ENCODE measurements around the gene FMN1. TPM values are rescaled to one million over a fixed set of nuclear protein-coding genes. Genes with fewer than 3 reads are reported as not detected.

The FMN1 gene
- total RNA-seq, 1 donor from 2014 or later: 2.2 TPM

DNA sequence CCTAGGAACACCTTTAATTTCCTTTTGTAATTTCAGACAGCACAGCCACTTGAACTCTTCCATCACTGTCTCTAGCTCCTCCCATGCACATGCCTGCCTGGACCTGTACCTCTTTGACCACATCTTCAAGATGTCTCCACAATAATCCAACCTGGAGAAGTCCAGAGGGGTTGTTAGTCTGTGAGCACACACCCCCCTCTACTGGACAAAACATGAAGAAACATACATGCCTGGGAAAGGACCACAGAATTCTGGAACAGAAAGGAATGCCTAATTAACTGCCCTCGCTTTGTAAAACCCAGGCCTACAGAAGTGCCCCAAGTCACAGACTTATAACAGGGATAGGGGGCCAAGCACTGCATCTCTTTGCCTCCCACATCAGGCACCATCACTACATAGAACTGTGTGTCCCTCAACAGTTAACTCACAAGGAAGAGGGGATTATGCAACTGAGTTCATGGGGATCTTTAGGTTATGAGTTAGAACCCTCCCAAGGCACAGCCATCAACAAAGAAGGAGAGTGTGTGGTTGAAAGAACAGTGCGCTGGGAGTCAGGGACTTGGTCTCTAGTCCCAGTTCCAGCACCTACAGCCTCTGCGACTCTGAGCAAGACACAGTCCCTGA is 61.7 kb downstream of the FMN1 start:
- DNase-seq (ENCODE audit: low spot score): no peak
- intact Hi-C loops (cut with DNase I): loop anchor here (5.0 kb wide), 2 partner anchors 41 to 111 kb away; no protein-coding TSS in a partner anchor

DNA sequence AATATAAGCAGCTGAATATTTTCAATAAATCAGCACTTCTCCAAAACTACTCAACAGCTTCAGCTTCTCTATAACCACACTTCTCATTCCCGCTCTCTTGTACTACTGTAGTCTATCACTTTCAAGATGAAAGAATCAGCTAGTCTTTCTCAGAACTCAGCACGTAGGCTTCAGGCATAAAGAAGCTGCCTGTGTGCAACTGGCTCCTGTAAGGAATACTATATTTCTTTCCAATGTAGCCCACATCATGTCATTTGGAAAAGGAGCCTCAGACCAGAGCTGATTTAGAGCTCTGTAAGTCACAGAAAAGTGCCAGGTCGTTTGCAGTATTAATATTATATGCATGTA is 62.3 kb downstream of the FMN1 start:
- intact Hi-C loops (cut with DNase I): loop anchor here (5.0 kb wide), 2 partner anchors 40 to 110 kb away; no protein-coding TSS in a partner anchor

DNA sequence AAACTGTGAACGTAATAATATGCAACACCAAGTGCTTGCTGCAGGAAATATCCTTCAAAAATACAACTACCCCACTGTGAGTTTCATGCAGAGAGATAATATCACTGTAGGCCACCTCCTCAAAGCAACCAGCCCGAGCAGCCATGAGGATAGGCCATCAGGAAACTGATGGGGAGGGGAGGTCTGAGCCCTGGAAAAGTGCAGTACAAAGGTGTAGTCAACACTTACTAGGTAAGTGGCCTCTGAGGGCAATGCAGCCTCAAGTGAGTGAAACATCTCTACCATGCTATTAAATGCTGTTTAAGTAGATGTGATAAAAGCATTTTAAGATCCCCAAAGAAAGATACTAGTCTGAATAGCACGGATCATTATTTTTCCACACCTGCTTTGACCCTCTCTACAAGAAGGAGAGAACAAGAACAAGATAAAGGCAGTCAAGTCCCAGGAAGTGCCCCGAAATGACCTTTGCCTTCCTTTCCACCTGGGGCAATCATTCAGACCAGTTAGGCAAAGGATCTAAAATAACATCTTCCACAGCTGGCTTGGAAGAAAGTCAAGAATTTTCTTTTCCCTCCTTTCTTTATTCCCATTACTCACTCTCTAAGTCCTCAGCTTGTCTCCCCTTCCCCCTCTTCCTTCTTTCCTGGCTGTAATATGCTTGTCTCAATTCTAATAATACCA is 62.8 kb downstream of the FMN1 start:
- DNase-seq (ENCODE audit: low spot score): no peak
- intact Hi-C loops (cut with DNase I): loop anchor here (5.0 kb wide), 2 partner anchors 39 to 109 kb away; no protein-coding TSS in a partner anchor

More for the DNA sequence above, 62.3 kb downstream of the FMN1 start:
- DNase-seq (ENCODE audit: low spot score): no peak

DNA sequence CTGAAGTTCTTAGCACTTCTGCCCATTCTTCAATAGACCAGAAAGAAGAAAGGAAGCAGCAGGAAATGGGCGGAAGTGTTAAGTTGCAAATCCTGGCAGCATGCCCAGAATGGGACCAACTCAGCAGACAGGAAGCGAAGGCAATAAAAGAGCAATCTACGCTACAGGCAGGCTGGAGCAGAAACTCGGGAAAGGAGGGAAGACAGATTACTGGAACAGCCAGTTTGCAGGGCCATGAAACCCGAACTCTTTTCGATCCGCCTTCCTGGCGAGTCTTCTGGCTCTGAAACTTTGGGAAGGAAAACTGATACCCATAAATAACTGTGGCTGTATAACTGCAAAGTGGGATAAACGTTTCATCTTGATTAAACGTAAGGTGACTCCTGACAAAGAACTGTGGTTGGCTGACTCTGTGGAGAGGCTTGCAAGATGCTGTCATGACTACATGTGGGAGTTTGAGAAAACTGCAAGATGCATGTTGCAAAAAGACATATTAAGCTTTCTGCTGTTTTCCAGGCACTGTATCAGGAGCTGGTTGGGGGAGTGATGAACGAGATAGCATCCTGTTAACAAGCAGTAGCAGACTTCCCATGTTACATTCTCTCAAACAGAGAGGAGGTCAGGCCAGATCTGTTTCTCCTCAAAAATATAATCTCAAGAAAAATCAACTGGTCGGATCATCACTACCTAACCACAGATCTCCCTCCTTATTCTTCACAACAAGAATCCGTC is 67.8 kb downstream of the FMN1 start:
- intact Hi-C loops (cut with DNase I): no loop called here
- peak; percentile 78 for DNase-seq (ENCODE audit: low spot score)

DNA sequence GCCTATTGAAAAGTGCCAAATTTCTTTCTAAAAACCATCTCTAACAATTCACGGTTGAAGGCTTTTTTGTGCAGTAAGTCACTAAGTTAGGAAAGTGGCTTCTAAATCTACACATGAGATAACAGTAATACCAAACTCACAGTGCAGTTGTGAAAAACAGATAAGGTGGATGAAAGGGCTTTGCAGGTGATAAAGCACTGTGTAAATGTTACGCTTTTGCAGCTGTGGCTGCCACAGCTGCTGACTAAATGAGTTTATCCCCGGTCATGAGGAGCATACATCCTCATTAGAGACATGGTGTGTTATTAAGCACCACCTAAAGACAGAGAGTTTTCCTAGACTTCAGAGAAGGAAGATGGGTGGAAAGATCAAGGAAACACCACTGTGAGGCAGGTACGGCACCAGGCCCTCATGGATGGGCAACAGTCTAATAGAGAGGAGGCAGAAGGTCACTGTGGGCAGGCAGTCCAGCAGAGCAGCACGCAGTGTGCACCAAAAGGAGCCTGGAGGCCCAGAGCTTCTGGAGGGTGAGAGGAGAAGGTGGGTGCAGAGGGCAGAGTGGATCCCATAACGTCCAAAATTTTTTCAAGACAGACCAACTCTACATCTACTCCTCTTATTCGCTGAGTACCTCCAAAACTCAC is 68.5 kb downstream of the FMN1 start:
- no peak for DNase-seq (ENCODE audit: low spot score)
- intact Hi-C loops (cut with DNase I): no loop called here

DNA sequence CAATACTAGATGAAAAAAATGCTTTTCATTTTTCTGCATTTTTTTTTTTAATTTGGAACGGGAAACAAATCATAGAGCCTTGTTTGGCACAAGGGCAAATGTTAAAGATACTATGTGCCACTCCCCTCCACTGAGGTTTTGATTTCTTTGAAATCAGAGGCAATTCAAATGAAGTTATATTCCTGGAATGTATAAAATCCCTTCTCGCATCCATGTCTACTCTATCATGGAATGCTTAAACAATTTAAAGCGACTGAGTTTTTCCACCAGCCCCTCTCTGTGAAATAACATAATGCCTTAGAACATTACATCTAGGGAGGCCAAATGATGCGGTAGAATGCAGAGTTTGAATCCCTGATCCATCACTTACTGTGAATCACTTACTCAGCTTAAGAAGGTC is 69.7 kb downstream of the FMN1 start:
- no peak for DNase-seq (ENCODE audit: low spot score)
- intact Hi-C loops (cut with DNase I): no loop called here

DNA sequence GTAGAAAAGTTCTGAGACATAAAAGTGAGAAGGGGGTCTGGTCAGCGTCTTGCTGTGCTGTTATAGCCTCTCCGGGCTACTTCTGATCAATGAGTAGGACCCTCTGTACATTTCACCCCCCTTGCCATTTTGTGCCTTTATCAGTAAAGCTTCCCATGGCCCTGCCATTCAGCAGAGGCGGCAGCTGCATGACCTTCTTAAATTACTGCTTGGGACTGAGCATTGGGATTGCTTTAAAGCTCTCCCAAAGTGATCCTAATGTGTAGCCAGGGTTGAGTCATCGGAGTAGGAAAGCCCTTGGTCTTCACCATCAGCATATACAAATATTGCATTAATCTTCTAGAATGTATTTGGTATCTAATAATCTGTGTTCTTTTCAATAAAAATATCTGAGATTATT is 70.2 kb downstream of the FMN1 start:
- intact Hi-C loops (cut with DNase I): no loop called here
- DNase-seq (ENCODE audit: low spot score): no peak

DNA sequence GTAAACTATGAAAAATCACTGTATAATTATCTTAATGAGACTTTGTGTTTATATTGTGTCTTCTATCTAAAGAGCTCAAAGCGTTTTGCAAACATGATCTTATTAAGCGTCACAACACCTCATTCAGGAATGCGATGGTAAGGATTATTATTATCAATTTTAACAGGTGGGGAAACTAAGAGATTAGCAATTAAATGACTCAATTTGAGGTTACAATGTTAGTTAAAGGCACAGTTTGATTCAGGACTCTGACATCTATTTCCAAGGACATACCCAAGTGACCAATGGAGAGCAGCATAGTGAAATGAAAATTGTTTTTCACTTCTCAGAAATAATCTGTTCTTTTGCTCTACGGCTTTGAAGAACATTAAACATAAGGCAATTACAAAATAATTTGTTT is 74.6 kb downstream of the FMN1 start:
- intact Hi-C loops (cut with DNase I): no loop called here

DNA sequence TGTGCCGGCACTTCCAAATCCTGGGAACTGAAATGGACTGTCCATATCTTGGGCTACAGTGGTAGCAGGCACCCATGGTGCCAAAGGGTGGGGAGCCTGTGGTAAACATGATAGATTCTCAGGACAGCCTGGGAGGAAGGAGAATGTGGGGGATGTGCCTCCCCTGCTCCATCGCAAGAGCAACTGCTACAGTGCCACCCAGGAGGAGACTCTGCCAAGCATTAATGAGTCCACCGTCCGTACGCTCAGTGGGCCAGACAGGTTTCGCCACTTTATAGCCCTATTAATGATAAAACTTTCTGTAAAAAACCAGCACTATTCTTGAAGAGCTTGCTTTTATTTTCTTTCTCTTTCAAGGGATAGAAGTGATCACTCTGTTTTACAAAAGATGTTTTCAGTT is 75.2 kb downstream of the FMN1 start:
- intact Hi-C loops (cut with DNase I): no loop called here
- DNase-seq (ENCODE audit: low spot score): no peak

More for the DNA sequence above, 74.6 kb downstream of the FMN1 start:
- no peak for DNase-seq (ENCODE audit: low spot score)

DNA sequence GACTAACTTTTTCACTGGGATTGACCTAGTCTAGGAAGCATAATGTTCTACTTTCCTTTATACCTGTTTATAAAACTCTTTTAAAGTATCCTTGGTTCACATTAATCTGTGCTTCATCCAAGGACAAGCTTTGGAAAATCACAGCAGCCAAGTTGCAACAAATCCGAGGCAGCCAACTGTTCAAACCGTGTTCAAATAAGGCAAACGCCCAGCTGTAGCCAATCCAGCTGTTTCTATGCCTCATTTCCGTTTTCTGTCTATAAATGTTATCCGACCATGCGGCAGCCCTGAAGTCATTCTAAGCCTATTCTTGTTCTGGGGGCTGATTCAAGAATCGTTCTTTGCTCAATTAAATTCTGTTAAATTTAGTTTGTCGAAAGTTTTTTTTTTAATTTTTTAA is 78.3 kb downstream of the FMN1 start:
- intact Hi-C loops (cut with DNase I): no loop called here
- no peak for DNase-seq (ENCODE audit: low spot score)

DNA sequence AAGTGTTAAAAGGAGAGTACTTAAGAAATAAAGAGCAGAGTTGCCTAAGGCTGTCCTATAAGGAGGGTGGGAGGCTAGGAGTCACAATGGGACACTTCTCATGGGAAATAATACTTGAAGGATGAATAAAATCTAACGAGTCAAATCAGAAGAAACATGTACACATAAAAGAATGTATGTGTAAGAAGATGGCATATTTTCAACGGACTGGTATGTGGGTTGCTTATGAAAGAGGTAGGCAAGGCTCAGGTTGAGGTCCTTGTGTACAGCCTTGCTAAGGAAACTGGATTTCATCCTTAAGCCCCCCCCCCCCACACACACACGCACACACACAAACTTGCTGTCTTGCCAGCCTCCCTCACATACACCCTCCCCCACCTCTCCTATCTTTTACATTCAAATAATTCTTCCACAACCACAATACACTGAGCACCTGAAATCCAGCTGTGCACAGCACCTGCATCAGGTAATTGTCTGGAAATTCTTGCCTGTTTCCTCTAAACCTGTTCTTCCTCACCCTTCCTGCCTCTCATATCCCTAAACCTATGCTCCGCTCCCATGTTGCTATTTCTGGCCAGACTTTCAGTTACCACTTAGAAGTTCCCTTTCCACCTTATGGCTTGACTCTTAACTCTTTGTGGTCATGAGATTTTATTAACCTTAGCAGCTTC is 79.2 kb downstream of the FMN1 start:
- DNase-seq (ENCODE audit: low spot score): no peak
- intact Hi-C loops (cut with DNase I): no loop called here

DNA sequence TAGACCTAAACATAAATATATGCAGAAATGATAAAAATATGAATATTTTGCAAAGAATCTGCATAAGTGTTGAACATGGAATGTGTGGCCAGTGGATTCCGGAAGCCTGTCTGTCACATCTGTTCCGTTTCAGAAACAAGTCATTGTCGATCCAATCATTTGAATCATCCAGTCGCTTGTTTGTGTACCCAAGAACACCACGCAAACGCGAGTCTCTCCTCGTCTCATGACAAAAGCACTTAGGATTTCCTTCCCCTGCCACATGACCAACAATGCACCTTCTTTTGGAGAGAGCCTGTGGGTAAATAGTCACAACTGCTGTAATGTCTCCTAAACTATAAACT is 80.2 kb downstream of the FMN1 start:
- DNase-seq (ENCODE audit: low spot score): no peak
- intact Hi-C loops (cut with DNase I): no loop called here

DNA sequence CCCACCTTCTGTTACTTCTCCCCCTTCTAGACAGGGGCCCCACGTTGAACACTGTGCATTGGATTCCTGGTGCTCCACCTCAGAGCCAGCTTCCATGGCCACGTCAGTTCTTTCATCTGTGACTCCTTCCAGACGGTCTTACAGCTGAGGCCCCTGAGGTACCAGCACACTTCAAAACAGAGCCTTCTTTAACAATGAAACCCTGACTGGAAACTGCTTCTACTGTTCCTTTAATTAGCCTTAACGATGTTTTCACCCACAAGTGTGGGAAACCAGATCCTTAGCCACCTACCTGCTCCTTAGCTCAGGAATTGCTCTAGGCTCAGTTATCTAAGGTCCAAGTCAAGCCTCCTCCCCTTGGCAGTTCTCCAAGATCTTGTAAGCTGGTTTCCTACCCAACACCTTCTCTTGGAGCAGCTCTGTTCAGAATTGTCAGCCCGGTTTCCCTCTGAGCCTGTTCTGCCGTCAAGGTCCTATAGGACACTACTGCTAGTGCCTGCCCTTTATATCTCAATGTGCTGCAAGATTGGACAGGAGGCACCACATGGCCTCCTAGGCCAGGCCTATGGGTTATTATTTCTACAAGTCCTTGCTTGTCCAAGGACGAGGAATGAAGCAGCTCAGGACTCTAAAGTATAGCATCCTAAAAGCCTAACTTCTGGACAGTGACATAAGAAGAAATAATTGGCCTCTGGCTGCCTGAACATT is 80.7 kb downstream of the FMN1 start:
- no peak for DNase-seq (ENCODE audit: low spot score)
- intact Hi-C loops (cut with DNase I): no loop called here

DNA sequence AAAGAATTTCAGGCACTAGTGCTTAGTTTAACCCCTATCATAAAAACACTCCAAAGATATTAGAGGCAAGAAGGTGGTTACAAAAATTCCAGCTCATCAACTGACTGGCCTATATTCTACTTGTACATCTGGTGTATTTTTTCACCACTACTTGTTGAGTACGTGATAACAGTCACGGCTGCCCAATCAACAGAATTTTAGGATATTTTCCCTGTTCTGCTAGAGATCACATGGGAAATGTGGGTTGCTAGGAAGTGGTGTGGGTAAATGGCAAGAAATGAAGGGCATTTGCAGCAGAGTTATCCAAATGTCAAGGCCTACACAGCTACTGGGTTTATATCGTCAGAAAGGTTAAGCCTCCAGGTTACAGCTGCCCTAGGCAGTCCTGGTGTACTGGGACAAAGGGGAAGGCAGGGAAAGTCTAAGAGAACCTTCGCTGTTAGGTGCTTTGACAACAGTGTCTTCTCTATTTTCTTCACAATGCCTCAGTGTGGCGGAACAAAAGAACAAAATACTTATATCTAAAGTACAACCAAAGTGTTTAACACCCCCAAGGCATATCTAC is 81.9 kb downstream of the FMN1 start:
- intact Hi-C loops (cut with DNase I): no loop called here
- no peak for DNase-seq (ENCODE audit: low spot score)

DNA sequence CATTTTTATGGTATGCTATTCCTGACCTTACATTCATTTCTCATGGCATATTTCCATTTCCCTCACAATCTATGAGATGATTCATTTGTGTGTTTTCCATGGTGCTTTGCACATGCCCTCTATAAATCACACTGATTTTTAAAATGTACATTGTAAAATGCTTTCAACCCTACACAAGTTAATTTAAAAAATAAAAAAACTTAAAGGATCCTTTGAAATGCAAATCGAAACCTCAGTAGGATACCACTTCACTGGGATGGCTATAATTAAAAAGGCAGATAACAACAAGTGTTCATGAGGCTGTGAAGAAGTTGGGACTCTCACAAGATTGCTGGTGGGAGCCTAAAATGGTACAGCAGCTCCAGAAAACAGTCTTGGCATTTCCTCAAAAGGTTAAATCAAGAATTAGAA is 83.5 kb downstream of the FMN1 start:
- no peak for DNase-seq (ENCODE audit: low spot score)
- intact Hi-C loops (cut with DNase I): no loop called here

DNA sequence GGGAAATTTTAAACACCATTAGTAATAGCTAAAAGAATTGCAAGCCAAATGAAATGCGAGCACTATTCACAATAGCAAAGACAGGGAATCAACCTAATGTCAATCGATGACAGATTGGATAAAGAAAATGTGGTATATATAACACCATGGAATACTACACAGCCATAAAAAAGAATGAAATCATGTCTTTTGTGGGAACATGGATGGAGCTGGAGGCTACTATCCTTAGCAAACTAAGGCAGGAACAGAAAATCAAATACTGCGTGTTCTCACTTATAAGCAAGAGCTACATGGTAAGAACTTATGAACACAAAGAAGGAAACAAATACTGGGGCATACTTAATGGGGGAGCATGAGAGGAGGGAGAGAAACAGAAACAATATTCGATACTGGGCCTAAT is 85.2 kb downstream of the FMN1 start:
- DNase-seq (ENCODE audit: low spot score): no peak
- intact Hi-C loops (cut with DNase I): no loop called here

DNA sequence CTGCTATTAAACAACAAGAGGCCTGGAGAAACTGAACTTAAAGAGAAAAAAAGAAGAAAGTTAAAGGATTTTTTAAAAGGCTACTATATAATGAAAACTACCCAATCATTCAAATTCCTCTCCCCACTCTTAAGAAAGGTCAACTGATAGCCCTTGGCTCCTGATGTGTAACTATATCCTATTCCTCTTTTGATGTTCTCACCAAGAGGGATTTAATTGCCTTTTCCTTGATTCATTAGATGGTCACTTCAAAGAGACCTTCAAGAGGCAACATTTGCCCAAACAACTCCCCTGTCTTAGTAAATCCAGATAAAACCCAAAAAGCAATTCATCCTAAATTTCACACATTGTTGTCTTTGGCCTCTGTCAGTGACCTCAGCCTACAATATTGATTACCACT is 86.0 kb downstream of the FMN1 start:
- DNase-seq (ENCODE audit: low spot score): no peak
- intact Hi-C loops (cut with DNase I): no loop called here

DNA sequence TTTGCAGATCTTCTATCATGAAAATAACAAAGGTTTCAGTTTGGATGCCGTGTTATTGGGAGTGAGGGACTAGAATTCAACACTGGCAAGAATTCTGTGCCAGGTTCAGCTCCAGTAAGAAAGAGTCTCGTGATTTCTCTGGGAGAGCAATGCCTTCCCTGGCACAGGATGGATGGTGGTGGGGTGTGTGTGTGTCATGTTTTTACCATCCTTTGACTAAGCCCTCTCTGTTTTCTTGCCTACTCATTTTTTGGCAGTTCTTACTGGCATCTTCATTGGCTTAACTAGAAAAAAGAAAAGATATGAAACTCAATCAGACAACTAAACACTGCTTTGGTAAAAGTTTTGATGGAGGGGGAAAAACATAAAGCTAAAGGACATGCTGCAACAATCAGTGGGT is 86.6 kb downstream of the FMN1 start:
- no peak for DNase-seq (ENCODE audit: low spot score)
- intact Hi-C loops (cut with DNase I): no loop called here

DNA sequence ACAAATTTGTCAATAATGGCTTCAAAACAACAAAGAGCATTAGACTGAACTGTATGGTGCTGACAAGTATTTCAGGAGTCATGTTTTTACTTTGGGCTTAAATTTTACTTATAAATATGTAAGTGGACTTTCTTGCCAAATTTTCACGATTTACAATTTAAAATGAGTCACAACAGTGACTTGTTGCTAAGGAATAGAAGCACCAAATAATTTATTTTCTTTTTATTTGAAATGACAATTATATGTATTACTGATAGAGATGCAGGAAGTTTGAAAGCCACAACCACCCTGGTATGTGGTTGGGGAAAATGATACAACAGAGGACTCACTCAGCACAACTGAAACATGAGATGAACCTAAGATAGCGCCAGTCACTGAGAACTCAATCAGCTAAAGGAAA is 90.3 kb downstream of the FMN1 start:
- intact Hi-C loops (cut with DNase I): no loop called here
- no peak for DNase-seq (ENCODE audit: low spot score)
